NCI-H187 treated with DMSO at 0.1 percent for 48 hours (cell line): ENCODE results near the gene PHIP.

Experiments used
- DNase-seq: peaks from one replicate; lab custom pipeline; 2025; lab: John Stamatoyannopoulos, UW

Gene PHIP

DNA sequence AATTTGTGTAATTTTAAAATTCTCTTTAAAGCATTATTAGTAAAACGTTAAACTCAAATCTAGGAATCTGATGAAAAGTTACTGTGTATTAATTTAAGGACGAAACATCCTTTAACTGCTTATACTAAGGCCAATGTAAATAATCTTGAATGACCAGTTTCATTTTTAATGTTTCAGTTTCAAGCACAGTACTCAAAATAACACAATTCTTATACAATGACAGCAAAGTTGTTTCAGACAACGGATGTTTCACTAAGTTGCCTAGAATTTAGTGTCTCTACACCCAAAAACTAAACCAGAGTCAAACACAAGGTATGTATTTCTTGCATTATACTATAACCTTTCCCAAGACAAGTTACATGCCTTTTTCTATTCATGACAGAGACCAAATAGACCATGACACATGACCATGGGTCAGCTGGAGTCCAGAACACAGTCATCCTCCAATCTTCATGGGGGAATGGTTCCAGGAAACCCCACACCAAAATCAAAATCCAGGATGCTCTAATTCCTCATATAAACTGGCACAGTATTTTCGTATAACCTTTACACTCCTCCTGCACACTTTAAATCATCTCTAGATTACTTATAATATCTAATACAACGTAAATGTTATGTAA lies 7.7 kb downstream of the PHIP start:
- DNase-seq, result no peak

DNA sequence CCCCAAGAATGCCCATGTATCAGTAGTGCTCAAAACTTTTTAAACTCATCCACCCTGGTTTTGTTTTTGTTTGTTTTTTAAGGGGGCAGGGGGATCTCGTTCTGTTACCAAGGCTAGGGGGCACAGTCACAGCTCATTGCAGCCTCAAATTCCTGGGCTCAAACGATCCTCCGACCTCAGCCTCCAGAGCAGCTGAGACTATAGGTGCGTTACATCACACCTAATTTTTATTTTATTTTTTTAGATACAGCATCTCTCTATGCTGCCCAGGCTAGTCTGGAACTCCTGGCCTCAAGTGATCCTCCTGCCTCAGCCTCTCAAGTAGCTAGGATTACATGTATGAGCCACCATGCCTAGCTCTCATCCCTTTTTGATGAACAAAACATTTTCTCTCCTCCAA lies 11.2 kb downstream of the PHIP start:
- no peak for DNase-seq

DNA sequence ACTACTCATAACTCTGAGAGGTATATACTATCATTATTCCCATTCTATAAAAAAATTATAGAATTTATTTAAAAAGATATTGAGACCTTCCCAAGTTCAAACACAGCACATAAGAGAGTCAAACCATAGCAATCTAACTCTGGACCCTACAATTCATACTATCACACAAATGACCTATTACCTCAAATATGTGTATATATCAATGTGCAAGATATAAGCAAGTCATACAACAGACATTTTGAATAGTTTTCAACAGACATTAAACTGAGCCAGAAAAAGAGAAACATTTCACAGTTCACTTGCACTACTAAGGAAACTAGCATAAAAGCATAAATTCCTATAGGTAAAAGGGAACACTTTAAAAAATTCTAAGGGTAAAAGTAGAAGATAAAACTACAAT lies 11.7 kb downstream of the PHIP start:
- no peak for DNase-seq

DNA sequence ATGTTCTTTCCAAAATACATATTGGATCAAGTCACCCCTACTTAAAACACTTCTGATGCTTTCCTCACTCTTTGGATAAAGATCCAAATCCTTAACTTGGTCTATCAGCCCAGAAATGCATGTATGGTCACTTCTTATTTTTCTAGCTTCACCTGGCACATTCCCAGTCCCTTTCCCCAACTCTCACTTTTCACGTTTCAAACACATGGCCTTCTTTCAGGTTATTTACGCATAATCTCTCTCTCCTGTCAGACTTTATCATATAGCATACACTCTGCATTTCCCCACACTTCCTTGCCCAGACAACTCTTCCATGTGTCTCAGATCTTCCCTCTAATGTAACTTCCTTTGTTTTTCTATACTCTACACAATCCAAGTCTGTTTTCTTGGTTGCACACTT lies 12.8 kb downstream of the PHIP start:
- DNase-seq, result no peak

DNA sequence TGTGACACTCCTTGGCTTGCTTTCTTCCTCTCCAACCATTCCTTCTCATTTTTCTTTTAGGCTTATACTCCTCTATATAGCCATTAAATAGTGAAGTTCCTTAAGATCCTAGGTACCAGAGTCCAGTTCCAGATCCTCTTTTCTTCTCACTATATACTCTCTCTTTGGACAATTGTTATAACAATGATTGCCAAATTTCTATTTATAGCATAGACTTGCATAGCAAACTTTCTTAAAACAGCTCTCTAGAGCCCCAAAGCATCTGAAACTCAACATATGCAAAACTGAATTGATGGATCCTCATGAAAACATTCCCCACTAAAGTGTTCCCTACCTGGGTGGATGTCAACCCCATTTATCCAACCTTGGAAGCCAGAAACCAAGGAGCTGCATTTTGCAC lies 13.4 kb downstream of the PHIP start:
- no peak for DNase-seq

DNA sequence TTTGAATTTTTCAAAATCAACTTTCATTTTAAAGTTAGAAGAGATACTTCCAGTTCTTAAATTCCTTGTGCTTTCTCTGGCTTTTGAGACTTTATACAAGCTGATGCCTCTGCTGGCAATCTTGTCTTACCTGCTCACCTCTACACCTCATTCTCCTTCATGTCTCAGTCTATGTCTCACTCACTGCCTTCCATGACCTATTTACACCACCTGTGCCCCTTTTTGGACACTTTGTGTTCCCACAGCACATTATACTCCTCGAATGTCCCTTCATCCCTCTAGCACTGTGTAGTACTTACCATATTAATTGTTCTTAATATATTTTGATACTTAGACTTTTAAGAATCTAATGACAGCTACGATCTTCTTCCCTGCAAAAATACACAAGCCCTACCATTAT lies 15.3 kb downstream of the PHIP start:
- DNase-seq, result no peak

DNA sequence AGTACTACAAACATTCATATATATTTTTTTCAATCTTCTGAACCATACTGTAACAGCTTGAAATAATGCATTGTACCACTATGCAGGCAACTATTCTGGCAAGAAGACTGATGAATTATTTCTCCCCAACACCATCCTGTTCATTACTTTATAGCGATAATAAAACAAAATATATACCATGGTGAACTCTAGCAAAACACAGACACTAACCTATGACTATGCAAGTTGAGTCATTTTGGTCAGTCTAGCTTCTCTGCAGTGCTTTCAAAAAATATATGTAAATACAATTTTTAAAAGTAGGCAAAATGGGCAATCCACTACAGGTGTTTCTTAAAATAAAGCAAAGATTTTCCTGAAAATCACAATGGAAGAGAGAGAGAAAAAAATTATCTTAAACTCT lies 20.3 kb downstream of the PHIP start:
- DNase-seq, result no peak

DNA sequence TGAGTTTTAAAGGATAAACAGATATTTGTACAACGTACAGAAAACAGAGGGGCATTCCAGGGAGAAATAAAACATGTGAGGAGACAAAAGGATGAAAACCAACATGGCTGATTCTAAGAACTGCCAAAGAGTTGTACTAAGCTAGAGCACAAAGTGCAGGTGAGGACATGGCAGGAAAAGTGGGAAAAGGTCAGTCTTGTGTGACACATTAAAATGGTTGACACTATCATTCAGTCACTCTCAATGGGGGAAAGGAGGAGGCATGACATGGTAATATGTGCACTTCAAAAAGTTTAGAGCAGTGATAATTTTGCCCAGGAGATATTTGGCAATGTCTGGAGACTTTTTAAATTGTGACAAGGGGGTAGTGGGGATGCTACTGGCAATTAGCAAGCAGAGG lies 21.8 kb downstream of the PHIP start:
- DNase-seq, result no peak

DNA sequence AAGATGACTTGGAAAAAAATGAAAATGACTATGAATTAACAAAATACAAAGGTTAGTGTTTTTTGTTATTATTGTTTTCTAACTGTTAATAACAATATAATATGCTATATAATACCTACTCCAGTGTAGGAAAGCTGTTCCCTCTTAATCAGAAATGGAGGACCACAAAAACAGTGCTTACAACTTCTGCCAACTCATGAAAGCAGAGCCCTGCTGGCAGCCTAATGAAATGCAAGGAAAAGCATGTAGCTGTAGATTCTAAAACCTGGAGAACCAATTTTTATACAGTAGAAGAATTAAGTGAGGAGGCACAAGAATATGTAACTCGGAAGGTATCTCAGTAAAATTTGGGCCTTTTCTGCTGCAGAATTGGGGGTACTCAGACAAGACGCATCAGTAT lies 29.4 kb downstream of the PHIP start:
- DNase-seq, result no peak

DNA sequence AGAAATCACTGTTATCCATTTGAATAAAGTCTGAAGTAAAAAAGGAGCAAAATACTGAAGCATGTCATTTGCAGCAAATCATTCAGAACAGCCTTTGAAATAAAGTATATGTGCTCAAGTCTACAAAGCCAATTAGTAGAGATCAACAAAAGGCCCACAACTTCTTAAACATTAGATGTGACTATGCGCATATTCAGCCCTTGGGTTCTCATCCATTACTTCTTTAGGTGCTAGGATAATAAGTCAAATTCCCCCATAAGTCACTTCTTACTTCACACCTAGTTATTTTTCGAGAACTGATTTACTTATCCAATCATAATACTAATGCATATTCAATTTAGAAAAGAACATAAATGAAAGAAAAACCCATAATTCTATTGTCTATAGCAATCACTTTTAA lies 31.0 kb downstream of the PHIP start:
- DNase-seq, result no peak

DNA sequence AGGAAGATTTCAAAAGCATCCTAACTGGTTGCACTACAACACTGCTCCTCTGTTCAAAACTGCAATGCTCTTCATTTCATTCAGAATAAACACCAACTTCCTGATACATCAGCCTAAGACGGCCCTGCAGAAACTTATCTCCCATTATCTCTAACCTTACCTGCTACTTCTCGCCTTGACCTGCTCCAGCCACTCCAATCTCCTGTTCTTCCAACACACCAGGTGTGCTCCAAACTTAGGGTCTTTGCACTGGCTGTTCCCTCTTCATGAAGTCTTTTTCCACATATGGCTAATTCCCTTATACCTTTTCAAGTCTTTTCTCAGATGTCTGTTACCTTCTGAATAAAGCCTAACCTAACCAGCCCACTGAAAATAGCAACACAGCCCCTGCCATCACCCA lies 32.1 kb downstream of the PHIP start:
- DNase-seq, result no peak

DNA sequence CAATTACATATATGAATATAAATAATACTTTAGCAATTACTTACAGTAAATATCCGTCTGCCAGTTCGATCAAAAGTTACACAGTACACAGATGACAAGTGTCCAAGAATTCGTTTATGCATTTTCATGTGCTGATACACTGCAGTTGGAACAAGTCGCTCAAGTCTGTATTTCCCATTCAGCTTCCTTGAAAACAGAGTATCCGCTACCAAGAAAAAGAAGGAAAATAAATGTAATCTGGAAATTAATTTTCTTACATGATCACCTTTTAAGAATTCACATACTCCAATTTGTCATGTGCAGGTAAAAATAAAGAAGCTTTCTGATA lies 35.3 kb downstream of the PHIP start:
- DNase-seq, result no peak

DNA sequence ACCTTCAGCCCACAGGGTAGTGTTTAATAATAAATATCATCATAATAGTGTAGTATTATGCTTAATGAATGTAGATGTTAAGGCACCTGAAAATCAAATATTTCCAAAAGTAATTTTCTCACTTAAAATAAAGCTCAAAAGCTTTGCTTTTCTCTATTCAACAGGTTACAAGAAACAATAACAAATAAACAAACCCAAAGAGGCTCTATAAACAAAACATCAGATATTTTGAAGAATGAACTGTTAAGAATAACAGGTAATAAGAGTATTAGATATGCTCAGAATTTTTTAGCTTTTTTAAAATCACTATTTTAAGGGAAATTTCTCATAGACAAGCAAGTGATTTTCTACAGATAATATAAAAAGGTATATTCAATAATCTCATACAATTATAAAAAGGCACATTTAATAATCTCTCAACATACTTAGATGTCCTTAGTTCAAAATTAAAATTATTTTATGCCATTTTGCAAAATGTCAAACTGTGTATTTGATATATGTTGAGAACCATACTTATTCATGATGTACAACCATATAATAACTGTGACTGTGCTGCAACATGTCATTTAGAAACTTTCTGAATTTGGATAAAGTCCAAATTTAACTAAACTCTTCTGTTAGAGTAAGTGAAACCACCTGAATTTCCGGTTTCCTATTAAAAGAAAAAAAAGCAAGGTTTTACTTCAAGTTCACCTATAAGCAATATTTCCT lies 35.8 kb downstream of the PHIP start:
- DNase-seq, result no peak

DNA sequence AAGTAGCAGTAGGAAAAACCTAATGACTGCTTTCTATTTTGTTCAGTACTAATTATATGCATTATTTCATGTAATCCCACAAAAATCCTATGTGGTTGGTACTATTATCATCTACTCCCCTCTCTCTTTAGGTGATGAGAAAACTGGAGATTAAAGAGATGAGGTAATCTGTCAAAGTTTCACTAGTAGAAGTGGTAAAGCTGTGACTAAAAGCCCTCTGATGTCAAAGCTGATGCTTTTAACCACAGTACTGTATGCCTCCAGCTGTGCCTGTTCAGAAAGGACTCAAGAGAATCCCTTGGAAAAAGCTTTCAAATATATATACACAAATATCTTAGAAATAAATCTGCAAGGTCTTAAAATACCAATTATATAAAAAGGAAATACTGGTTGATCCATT lies 38.0 kb downstream of the PHIP start:
- DNase-seq, result no peak

DNA sequence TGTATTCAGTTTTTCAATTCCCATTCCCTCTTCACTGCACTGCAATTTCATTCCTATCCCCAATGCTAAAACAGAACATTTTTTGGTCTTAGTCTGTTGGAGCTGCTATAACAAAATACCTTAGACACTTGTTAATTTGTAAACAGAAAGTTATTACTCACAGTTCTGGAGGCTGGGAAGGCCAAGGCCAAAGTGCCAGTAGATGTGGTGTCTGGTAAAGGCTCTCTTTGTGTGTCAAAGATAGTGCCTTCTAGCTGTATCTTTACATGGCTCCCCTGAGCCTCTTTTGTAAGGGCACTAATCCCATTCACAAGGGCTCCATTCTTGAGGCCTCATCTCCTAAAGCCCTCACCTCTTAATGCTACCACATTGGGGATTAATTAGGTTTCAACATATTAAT lies 40.0 kb downstream of the PHIP start:
- DNase-seq, result no peak

DNA sequence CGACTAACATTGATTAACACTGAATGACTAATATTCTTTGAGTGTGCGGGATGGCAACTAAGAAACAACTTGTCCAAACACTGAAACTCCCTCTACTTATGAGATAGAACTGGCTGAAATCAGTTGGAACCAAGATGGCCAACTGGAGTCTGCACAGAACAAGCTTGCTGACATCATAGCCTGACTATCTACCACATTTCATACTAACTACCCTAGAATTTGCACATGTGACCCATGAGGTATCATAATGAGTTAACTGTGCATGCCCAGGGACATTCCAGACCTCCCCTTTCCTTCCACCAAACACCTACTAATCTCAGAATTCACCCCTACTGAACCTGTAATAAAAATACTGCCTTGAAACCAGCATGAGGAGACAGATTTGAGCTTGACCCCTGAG lies 43.2 kb downstream of the PHIP start:
- no peak for DNase-seq

DNA sequence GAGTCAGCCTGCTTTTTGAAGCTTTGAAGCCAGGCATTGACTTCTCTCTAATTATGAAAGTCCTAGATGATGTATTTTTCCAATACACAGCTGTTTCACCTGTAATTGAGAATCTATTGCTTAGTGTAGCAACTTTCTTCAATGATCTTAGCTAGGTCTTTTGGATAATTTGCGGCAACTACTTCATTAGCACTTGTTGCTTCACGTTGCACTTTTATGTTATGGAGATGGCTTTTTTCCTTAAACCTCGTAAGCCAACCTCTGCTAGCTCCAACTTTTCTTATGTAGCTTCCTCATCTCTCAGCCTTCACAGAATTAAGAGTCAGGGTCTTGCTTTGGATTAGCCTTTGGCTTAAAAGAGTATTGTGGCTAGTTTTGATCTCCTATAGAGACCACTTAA lies 44.8 kb downstream of the PHIP start:
- no peak for DNase-seq

DNA sequence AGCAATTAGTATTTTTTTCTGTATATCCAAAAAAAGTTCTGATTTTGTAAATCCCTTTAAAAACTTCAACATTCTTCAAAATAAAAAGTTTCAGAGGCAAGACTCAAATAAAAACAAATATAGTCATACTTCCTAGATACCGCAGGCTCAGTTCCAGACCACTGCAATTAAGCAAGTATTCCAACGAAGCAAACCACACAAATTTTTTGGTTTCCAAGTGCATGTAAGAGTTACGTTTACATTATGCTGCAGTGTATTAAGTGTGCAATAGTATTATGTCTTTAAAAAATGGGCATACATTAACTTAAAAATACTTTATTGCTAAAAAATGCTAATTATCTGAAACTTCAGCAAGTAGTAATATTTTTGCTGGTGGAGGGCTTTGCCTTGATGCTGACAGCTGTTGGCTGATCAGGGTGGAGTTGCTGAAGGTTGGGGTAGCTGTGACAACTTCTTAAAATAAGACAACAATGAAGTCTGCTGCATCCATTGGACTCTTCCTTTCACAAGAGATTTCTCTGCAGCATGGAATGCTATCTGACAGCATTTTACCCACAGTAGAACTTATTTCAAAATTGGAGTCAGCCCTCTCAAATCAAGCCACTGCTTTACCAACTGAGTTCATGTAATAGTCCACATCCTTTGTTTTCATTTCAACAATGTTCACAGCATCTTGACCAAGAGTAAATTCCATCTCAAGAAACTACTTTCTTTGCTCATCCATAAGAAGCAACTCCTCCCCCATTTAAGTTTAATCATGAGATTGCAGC lies 46.0 kb downstream of the PHIP start:
- DNase-seq, result no peak

DNA sequence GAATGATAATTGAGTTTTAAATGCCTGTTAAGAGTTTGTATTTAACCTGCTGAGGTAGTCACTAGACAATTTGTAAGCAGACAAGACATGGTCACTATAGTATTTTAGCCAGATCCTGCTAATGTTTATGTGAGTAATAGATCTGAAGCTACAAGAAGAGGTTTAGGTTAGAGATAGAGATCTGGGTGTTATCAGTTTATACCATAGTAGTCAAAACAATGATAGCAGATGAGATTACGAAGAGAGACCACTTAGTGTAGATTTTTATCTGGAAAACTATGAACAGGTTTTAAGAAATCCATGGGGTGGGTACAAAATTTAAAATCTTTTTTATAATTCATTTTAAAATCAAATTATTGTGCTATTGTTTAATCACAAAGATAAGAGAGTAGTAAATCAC lies 47.5 kb downstream of the PHIP start:
- DNase-seq, result no peak

DNA sequence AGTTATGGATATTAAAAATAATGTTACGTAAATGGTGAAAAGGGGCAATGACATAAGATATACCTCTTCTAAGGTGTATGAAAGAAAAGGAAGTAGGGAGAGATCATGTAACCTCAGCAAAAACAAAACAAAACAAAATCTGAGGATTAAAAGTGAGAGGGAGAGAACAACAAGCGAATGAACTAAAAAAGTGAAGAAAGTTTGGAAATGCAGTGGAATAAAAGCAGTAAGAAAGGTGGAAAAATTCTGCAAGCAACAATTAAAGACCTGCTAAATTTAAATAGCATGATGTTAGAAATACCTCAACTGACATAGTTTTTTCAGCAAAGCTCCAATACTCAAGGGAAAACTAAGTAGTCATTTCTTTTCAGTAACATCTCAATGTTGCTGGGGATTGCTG lies 48.0 kb downstream of the PHIP start:
- no peak for DNase-seq

DNA sequence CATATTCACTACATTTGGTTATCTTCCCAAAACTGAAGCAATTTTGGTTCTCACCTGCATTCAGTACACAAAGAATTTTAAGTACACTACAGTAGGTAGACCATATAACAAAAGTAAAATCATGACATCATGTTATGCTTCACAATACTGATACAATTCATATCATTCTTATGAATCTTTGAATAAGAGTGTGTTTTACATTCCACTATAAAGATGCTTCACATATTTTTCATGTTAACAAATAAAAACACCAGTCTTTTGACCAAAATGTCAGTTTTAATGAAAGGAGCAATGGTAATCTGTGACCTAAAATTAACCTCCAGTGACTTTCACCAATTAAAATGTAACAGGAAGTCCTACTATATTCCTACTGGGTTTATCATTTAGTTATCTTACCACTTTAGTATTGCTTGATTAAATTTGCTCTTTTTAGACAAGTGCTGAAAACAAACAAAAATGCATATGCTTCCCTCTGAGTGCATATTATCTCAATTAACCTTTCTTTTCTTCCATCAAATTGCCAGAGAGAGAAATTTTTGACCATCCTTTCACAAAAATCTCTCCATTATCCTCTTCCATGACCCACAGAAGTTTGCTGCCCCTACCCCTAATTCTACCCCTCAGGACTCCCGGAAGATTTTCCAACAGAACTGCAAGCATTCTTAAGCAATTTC lies 49.3 kb downstream of the PHIP start:
- DNase-seq, result no peak

DNA sequence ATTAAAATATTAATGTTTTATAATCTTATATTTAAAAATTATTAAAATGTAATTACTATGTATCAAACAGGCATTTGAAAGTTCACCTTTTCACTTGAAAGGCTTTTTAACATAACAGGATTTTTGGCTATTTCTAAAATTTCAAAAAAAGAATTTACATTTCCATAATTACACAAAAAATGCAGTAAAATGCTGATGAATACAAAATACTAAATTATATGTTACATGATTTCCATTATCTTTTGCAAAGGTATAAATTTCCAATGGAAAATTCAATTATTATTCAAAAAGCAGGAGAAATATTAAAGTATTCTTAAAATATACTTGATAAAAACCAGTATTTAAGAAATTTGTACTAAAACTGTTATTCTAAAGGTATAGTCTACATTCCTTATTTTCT lies 66.1 kb downstream of the PHIP start:
- DNase-seq, result no peak

DNA sequence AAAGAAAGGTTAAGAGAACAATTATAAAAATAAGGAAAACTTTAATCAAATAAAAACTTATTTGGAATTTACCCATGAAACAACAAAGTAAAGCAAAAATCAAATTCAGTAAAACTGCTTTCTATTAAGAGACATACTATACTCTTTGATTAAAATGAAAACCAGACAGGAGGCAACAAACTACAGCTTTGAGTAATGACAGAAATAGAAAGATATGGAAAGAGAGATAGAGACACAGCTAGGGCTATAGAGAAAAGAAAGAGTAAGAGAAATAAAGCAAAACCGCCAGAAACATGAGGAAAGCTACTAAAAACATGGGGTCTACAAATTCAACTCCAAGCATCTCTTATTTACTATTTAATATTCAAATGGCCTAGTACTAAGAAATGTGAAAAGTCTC lies 67.6 kb downstream of the PHIP start:
- no peak for DNase-seq
